ENCODE results near the gene MAN2B2.

DNA sequence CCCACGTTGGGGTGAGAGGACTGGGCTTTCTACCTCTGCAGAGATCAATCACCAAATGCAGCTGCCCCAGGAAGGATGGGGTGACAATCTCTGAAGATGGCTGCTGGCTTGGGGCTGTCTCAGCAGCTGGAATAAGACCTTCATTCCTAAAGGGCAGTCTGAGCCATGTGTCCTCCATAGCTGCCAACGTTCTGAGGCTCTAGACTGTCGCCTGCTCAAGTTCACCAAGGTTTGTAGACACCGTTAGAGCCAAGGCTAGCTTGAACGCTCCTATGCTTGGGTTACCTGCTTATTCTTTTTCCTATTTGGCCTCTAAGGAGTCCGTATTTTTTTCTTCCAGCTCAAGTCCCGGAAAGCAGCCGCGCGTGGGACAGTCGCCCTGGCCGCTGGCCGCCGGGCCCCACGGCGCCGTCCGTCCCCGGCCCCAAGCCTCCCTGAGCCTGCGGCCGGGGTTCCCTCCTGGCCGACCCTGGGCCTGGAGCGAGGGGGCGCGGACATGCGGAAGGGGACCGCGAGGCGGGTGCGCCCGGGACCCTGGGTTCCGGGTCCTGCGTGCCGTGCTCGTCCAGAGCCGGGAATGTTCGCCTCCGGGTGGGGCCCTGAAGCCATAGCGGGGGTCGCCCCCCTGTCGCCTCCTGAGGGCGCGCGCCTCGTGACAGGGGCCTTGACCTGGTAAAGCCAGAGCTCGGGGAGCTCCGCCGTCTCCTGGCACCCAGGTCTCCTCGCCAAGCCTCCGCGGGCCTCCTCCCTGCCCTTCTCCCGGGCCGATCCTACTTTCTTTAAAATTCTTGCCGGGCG is 88.8 kb downstream of the MAN2B2 start:
- no peak for TF ChIP-seq CTBP1 (IDR thresholded peaks at IDR 0.05; ENCODE audit: borderline replicate concordance)
- TF ChIP-seq FOXM1 (IDR thresholded peaks at IDR 0.05; ENCODE audit: borderline replicate concordance) = no peak
- no peak for TF ChIP-seq BHLHE40 (IDR thresholded peaks at IDR 0.05; ENCODE audit: borderline replicate concordance)
